Adrenal gland (tissue), 5 donors: Measurements from ENCODE around the gene MPHOSPH10.

ENCODE experiments used
- POLR2A ChIP-seq, 2 donors: fragments of 450-650 bp; IDR thresholded peaks; one replicate each; pipeline ENCODE4 v1.6.1; 2017; ENCODE audit warnings: antibody characterized with exemption in 2 of 2, mild to moderate bottlenecking in 2 of 2, moderate library complexity in 1 of 2
- TF ChIP-seq, protein P1 (sequence below), 6 experiments: fragments of 450-650 bp in 4 of 6; fragments of 200-600 bp in 2 of 6; sonication (generic) in 1 of 6; IDR thresholded peaks; 1 replicate in 5 of 6; 2 replicates in 1 of 6; pipeline versions ENCODE4 v1.5.1 to v1.8.0; 2016 to 2021; ENCODE audit warnings: antibody characterized with exemption in 6 of 6, mild to moderate bottlenecking in 2 of 6, moderate library complexity in 1 of 6
- donor health status: DM: no; HTN: no; CAD: no.

DNA sequence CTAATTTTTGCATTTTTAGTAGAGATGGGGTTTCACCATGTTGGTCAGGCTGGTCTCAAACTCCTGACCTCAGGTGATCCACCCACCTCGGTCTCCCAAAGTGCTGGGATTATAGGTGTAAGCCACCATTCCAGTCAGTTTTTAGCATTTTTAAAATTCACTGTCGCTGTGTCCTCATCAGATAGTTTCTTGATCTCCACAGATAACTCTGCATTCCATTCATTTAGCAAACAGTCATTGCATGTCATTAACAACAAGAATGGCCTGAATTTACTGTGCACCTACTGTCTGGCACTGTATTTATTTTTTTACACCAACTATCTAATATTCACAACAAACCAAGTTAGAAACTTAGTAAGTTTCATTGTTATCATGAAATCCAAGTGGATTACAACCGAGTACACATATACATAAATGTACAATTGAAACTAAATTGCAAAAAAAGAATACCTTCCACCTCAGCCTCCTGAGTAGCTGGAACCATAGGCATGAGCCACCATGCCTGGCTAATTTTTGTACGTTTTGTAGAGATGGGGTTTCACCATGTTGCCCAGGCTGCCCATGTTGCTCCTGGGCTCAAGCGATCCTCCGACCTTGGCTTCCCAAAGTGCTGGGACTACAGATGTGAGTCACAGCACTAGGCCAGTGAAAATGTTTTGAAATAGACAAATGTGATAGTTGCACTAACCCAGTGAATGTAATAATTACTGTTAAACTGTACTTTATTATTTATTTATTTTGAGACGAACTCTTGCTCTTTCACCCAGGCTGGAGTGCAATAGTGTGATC is 4.7 kb upstream of the MPHOSPH10 start:
- no peak for TF ChIP-seq POLR2A (IDR thresholded peaks at IDR 0.05)
- TF ChIP-seq, protein P1, sequence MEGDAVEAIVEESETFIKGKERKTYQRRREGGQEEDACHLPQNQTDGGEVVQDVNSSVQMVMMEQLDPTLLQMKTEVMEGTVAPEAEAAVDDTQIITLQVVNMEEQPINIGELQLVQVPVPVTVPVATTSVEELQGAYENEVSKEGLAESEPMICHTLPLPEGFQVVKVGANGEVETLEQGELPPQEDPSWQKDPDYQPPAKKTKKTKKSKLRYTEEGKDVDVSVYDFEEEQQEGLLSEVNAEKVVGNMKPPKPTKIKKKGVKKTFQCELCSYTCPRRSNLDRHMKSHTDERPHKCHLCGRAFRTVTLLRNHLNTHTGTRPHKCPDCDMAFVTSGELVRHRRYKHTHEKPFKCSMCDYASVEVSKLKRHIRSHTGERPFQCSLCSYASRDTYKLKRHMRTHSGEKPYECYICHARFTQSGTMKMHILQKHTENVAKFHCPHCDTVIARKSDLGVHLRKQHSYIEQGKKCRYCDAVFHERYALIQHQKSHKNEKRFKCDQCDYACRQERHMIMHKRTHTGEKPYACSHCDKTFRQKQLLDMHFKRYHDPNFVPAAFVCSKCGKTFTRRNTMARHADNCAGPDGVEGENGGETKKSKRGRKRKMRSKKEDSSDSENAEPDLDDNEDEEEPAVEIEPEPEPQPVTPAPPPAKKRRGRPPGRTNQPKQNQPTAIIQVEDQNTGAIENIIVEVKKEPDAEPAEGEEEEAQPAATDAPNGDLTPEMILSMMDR (IDR thresholded peaks at IDR 0.05) = no peak
